IPS DF 4.7 (cell line): Measurements from ENCODE around the gene HNRNPR.
"Not testable (repeated sequence)": the region's sequence is repeated elsewhere in the genome, so short reads cannot be mapped to it uniquely, and the experiment has no call there.

Experiments used
- DNase-seq: peaks from one replicate; pipeline ENCODE4 v3.0.0-alpha.2; 2013; ENCODE audit warnings: low spot score; ENCODE audit errors: extremely low read depth

HNRNPR gene

GRCh38 chr1:23344111-23344986 lies at the start of gene HNRNPR:
HNRNPR (minus strand) TSS chr1:23344284; CDS start chr1:23341008, 3,276 bp downstream.
- peak; percentile 99 for DNase-seq

DNA sequence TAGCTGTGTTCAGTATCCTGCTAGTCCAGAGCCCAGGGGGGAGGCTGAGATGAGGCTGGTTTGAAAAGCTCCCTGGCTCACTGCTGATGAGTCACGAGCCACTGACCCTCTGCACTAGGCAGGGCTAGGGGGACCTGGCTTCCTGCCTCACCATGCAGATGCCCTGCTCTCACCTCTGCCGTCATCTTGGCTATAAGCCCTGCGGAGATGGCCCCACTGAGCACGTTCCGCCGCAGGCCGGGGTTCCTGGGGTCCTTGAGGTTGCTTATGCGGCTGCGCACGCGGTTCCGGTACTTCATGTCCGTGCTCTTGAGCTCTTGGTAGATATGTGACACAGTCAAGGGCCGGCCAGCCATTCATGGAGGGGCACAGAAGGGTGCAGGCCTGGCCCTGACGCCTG lies 49.6 kb upstream of the HNRNPR start:
- DNase-seq = no peak

DNA sequence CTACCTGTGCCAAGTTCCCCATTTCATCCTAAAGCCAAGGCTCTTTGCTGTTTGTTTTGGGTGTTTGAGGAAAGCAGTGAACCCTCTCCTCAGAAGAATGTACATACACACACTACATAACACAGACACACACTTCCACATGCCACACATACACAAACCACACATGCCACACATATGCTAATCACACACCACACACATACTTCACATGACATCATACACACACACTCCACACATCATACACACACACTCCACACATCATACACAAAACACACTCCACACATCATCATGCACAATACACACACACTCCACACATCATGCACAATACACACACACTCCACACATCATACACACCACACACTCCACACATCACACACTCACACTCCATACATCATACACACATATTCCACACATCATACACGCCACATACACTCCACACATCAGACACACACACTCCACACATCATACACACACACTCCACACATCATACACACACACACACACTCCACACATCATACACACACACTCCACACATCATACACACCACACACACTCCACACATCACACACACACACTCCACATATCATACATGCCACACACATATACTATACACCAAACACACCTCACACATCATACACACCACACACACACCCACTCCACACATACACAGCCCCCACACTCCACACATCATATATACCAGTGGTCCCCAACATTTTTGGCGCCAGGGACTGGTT lies 48.2 kb upstream of the HNRNPR start:
- no peak for DNase-seq

DNA sequence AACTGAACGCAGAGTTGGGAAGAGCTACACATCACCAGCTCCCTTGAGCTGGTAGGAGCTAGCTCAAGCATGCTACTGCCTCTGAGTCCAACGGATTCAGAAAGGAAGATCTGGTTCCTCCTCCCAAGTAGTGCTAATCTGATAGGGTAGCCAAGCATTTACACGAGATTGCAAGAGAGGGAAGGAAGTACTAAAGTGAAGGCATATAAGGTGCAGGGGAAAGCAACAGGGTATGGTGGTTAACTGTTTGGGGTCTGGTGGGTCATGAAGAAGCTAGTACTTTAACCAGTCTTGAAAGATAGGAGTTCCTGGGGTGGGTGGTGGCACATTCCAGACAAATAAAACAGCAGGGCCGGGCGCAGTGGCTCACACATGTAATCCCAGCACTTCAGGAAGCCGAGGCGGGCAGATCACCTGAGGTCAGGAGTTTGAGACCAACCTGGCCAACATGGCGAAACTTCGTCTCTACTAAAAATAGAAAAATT lies 45.8 kb upstream of the HNRNPR start:
- DNase-seq = no peak

GRCh38 chr1:23387494-23387893 lies 43.4 kb upstream of the HNRNPR start:
- DNase-seq = no peak

DNA sequence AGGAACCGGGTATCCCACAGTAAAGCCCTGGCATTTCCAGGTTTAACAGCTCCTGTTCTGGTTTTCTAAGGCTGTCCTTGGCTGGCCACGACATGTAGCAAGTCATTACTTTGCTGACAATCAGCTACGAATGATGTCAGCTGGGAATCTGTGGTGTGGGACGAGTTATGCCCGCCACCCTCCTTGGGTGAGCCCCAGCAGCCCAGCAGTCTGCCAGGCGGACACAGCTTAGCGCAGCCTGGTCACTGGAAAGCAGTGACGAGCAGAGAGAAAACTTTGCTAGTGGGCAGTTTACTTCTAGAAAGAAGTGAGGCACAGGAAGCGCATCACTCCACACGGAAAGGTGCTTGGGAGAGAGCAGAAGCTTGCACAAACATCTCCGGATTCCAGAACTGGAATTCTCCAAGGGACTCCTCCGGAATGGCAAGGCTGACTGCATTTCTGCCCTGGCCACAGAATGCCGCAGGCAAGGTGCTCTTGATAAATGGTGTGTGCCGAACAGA lies 41.1 kb upstream of the HNRNPR start:
- no peak for DNase-seq

- DNase-seq = no peak
Measured at GRCh38 chr1:23384312-23385058, 40.4 kb upstream of the HNRNPR start.

DNA sequence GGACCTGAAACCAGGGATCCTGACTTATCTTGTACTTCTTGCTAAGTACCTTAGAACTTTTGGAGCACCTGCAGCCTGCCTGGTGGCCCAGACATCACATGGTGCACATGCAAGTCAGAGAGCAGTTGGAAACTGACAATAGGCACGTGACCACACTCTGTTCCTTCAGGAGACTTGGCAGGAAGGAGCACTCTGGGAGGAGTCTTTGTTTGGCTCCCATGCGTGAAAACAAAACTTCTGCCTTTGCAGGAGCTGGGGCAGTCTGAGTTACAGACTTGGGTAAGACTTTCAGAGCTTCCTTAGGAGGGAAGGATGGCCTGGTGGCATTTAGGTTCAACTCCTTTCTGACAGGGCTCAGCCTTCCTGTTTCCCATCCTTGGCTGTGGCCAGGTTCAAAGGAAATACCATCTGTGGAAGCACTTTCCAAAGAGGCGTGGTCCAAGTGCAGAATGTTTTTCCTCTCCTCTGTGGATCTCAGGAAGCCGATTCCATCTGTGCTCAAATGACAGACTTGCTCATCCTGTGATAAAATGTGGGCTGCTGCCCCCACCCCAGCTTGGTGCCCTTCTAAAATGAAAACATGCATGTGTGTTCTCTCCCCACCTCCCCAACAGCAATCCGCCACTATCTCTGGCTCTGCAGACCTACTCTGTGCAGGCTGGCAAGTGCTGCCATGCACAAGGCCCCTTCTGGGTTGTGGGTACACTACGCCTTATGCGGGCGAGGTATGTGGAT lies 39.7 kb upstream of the HNRNPR start:
- DNase-seq = no peak

DNA sequence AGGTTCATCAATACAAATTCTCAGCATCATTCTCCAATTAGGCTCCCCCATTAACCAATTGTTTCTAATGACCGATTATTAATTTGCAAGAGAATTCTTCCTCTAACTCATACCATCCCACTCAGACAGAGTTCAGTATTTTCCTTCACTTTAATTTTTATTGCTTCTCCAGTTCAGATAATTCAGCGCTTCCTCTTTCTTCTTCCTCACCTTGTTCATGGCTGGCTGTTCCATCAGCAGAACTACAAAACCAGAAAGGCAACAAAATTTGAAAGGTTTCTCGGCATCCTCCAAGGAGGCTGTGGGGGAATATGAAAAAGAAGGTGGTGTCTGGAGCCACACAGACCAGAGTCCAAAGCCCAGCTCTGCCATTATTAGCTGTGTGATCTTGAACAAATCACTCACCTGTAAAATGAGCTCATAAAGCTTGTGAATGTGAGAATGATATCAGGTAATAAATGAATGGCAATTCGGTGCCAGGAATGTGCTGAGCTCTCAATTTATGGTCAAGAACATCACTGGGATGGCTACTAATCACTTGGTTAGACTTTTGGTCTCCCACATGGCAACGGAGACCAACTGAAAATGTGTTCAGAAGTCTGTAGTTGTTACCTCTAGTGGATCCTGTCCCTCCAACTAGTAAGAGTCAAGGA lies 37.3 kb upstream of the HNRNPR start:
- DNase-seq = no peak

DNA sequence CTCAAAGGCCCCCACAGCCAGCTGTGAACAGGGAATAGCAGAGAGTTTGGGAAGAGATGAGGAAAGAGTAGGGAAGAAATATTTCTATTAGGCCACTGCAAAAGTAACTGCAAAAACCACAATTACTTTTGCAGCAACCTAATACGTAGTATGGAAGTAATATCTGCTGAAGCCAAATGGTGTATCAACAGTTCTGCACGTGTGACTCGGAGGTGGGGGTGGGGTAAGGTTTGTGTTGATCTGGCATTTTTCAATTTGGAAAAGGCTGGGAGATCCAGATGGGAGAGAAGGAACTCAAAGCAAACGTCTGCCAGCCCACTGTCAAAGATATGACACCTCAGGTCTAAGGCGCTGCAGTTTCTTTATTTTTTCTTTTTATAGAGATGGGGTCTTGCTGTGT lies 36.6 kb upstream of the HNRNPR start:
- DNase-seq = no peak

- not testable (repeated sequence) for DNase-seq
Measured at GRCh38 chr1:23380236-23380635, 36.2 kb upstream of the HNRNPR start.

DNA sequence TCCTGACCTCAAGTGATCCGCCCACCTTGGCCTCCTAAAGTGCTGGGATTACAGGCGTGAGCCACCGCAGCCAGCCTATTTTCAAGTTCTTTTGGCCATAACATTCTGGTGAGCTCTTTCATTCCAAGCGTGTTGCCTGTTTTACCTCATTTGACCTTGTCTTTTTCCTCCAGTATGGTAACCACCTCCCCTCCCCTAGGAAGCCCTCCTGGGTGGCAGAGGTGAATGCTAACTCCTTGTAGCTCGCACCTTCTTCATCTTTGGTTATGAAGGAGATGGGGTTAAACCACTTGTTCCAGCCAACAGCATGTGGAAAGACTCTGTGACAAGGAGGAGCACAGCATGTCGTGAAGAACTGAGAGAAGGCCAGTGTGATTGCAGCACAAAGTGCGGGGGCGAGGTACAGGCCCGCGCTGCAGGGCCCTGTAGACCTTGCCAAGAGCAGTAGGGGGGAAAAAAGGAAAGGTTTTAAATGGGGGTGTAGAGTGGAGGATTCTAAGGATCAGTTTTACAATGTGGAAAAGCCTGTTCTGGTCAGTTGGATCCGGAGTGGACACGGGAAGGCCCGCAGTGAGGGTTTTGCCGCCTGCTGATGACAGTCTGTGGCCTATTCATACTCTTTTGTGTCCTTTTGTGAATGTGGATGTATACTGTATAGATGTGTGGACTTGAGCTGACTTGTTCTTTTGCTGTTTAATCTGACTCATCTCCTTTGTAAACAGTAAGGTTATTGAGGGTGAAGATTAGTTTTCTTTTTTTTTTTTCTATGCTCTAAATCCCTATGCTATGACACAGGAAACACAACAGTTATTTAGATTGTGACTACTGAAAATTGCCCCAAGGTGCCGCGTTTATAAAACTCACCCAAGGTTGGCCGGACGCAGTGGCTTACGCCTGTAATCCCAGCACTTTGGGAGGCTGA lies 33.1 kb upstream of the HNRNPR start:
- DNase-seq = no peak

- not testable (repeated sequence) for DNase-seq
Measured at GRCh38 chr1:23374079-23374735, 30.1 kb upstream of the HNRNPR start.

DNA sequence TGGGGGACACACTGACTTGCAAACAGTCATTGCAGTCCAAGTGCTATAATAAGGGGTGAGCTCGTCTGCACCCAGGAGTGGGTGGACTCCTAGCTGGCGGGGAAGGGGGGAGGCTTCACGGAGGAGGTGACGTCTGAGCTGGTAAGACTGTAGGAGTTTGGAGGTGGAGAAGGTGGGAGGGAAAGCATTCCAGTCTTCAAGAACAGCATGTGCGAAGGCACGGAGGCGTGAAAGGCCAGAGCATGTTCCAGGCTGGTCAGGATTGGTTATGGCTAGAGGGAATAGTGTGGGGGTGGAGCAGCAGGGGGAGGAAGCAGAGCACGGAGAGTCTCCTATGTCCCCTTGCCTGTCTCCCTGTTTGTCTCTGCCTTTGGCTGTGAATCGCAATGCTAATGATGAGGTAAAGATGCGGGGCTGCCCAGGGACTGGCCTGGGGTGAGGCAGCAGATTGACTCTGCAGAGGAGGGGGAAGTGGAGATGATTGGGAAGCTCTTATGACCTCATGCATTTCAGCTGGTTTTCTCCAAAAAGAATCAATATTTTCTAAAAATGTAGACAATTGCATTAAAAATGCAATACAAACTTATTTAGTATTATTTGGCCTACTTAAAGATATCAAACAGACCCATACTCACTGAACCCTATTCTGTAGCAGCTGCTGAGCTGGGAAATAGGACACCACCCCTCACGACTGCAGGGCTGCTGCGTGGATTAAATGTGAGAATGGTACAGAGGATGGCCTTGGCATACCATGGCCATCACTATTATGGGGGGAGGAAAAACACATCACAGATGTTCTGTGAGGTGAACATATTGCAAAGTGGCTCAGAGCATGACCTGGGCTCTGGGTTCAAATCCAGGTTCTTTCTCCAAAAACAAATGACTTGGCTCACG lies 28.1 kb upstream of the HNRNPR start:
- no peak for DNase-seq

GRCh38 chr1:23370709-23371584 lies 26.9 kb upstream of the HNRNPR start:
- no peak for DNase-seq

GRCh38 chr1:23370330-23370708 lies 26.2 kb upstream of the HNRNPR start:
- DNase-seq = no peak
